Neural progenitor cell (in vitro differentiated cells): ENCODE measurements around the gene ATP7B. TPM values are rescaled to one million over a fixed set of nuclear protein-coding genes. Genes with fewer than 3 reads are reported as not detected.

Experiments used
- DNase-seq: peaks from one replicate; pipeline ENCODE4 v3.0.0-alpha.2; 2016; ENCODE audit warnings: low spot score
- H2AFZ ChIP-seq: fragments of 200-600 bp; sonication (generic); replicated peaks from 2 replicates; pipeline ENCODE4 v1.6.1; 2016; ENCODE audit warnings: antibody characterized with exemption
- H3F3A ChIP-seq: fragments of 200-600 bp; sonication (generic); 2 replicates; pipeline ENCODE4 v1.6.1; 2016; ENCODE audit warnings: antibody characterized with exemption, low read depth
- H3K27ac ChIP-seq: fragments of 200-600 bp; sonication (generic); 2 replicates; pipeline ENCODE4 v1.5.1; 2016; ENCODE audit warnings: mild to moderate bottlenecking
- H3K27me3 ChIP-seq: fragments of 200-600 bp; sonication (generic); 2 replicates; pipeline ENCODE4 v1.6.1; 2016; ENCODE audit warnings: mild to moderate bottlenecking, moderate library complexity
- H3K36me3 ChIP-seq: fragments of 200-600 bp; sonication (generic); 2 replicates; pipeline ENCODE4 v1.5.1; 2016
- H3K4me1 ChIP-seq: fragments of 200-600 bp; sonication (generic); 2 replicates; pipeline ENCODE4 v1.6.1; 2016; ENCODE audit warnings: mixed run types
- H3K4me2 ChIP-seq: fragments of 200-600 bp; sonication (generic); 2 replicates; pipeline ENCODE4 v1.6.1; 2016
- H3K4me3 ChIP-seq: fragments of 200-600 bp; sonication (generic); 2 replicates; pipeline ENCODE4 v1.5.1; 2016
- H3K79me2 ChIP-seq: fragments of 200-600 bp; sonication (generic); 2 replicates; pipeline ENCODE4 v1.6.1; 2016; ENCODE audit warnings: low read depth
- H3K9ac ChIP-seq: fragments of 200-600 bp; sonication (generic); 2 replicates; pipeline ENCODE4 v1.6.1; 2016
- H3K9me3 ChIP-seq: fragments of 200-600 bp; sonication (generic); 2 replicates; pipeline ENCODE4 v1.5.1; 2016; ENCODE audit warnings: low read depth
- H4K20me1 ChIP-seq: fragments of 200-600 bp; sonication (generic); 2 replicates; pipeline ENCODE4 v1.6.1; 2016; ENCODE audit warnings: low read depth
- H3K27ac Mint-ChIP-seq: 3 replicates; pipeline ENCODE4 v1.8.0; 2021; ENCODE audit warnings: mixed read lengths
- H3K27me3 Mint-ChIP-seq: 2 replicates; pipeline ENCODE4 v1.8.0; 2022; ENCODE audit warnings: low read depth, mild to moderate bottlenecking, inconsistent platforms, moderate library complexity, mixed read lengths; ENCODE audit not compliant: insufficient read depth
- H3K36me3 Mint-ChIP-seq: 3 replicates; pipeline ENCODE4 v1.8.0; 2021; ENCODE audit warnings: mixed read lengths
- H3K4me1 Mint-ChIP-seq: 3 replicates; pipeline ENCODE4 v1.8.0; 2021; ENCODE audit warnings: mixed read lengths
- H3K4me3 Mint-ChIP-seq: 3 replicates; pipeline ENCODE4 v1.8.0; 2021; ENCODE audit warnings: mild to moderate bottlenecking, moderate library complexity, mixed read lengths
- H3K9me3 Mint-ChIP-seq: 3 replicates; pipeline ENCODE4 v1.8.0; 2020; ENCODE audit warnings: mixed read lengths
- CTCF ChIP-seq: fragments of 200-600 bp; sonication (generic); IDR thresholded peaks from 2 replicates; pipeline ENCODE4 v1.5.1; 2017; ENCODE audit warnings: antibody characterized with exemption, mild to moderate bottlenecking
- EZH2 ChIP-seq: fragments of 200-600 bp; sonication (generic); IDR thresholded peaks from 2 replicates; pipeline ENCODE4 v1.6.1; 2017; ENCODE audit warnings: antibody characterized with exemption, mild to moderate bottlenecking, moderate library complexity
- EZH2phosphoT487 ChIP-seq: fragments of 200-600 bp; sonication (generic); IDR thresholded peaks from 2 replicates; pipeline ENCODE4 v1.6.1; 2017; ENCODE audit warnings: antibody characterized with exemption
- total RNA-seq: library from RNA; depleted of rRNA; stranded (reverse); fragments of >200 nt; gene quantifications from 2 replicates; pipeline ENCODE4 v1.2.3, GENCODE V29; 2015; ENCODE audit warnings: low replicate concordance

ATP7B gene
- total RNA-seq, 1 donor from 2014 or later = 8.2 TPM

- Histone ChIP-seq H3F3A (no peaks in the 10 kb centered on the region), H3K4me1 (peaks cover 8% of the 10 kb centered on the region), H3K27me3 (peaks cover 20% of the 10 kb centered on the region), H3K9ac (no peak overlapping the region), H3K36me3 (no peaks in the 10 kb centered on the region), H3K4me3 (no peak overlapping the region), H3K4me2 (no peak overlapping the region), H3K27ac (no peak overlapping the region), H4K20me1 (peaks cover 3% of the 10 kb centered on the region), H3K79me2 (no peaks in the 10 kb centered on the region), H3K9me3 (no peaks in the 10 kb centered on the region), H2AFZ (no peak overlapping the region)
- peaks cover 24% of the 10 kb centered on the region for H3K4me1 Mint-ChIP-seq
- H3K27me3 Mint-ChIP-seq = peaks cover 6% of the 10 kb centered on the region
- no peak overlapping the region for H3K4me3 Mint-ChIP-seq
- no peaks in the 10 kb centered on the region for H3K9me3 Mint-ChIP-seq
- no peak overlapping the region for H3K27ac Mint-ChIP-seq
- DNase-seq = no peak
- peaks cover 8% of the 10 kb centered on the region for H3K36me3 Mint-ChIP-seq
- TF ChIP-seq CTCF = no peak
- TF ChIP-seq EZH2phosphoT487 = no peak
- TF ChIP-seq EZH2 = no peak
These were observed 4.6 kb downstream of the ATP7B start for GRCh38 chr13:52006523-52007245.

- Histone ChIP-seq H2AFZ (no peak overlapping the region), H3K4me3 (no peak overlapping the region), H3K9me3 (no peaks in the 10 kb centered on the region), H3K4me1 (peaks cover 8% of the 10 kb centered on the region), H3K27ac (no peak overlapping the region), H3K4me2 (no peak overlapping the region), H3K79me2 (no peaks in the 10 kb centered on the region), H4K20me1 (peaks cover 3% of the 10 kb centered on the region), H3F3A (no peaks in the 10 kb centered on the region), H3K27me3 (peaks cover 17% of the 10 kb centered on the region), H3K9ac (no peak overlapping the region), H3K36me3 (no peaks in the 10 kb centered on the region)
- no peak overlapping the region for H3K27ac Mint-ChIP-seq
- H3K9me3 Mint-ChIP-seq = no peaks in the 10 kb centered on the region
- no peak for DNase-seq
- peaks cover 2% of the 10 kb centered on the region for H3K27me3 Mint-ChIP-seq
- H3K4me1 Mint-ChIP-seq = peaks cover 29% of the 10 kb centered on the region
- TF ChIP-seq EZH2 = no peak
- no peak for TF ChIP-seq CTCF
- TF ChIP-seq EZH2phosphoT487 = no peak
- no peak overlapping the region for H3K4me3 Mint-ChIP-seq
- peaks cover 8% of the 10 kb centered on the region for H3K36me3 Mint-ChIP-seq
These were observed 5.3 kb downstream of the ATP7B start for GRCh38 chr13:52005841-52006522.

GRCh38 chr13:52004511-52005170 lies 6.6 kb downstream of the ATP7B start:
- Mint-ChIP-seq H3K9me3 (no peaks in the 10 kb centered on the region), H3K36me3 (peaks cover 8% of the 10 kb centered on the region), H3K4me3 (no peak overlapping the region), H3K27ac (no peak overlapping the region), H3K4me1 (peaks cover 22% of the 10 kb centered on the region), H3K27me3 (peaks cover 2% of the 10 kb centered on the region)
- no peaks in the 10 kb centered on the region for H4K20me1 ChIP-seq
- H3K4me1 ChIP-seq = no peaks in the 10 kb centered on the region
- H2AFZ ChIP-seq = no peak overlapping the region
- no peak for DNase-seq
- no peaks in the 10 kb centered on the region for H3K79me2 ChIP-seq
- no peaks in the 10 kb centered on the region for H3K9me3 ChIP-seq
- H3K36me3 ChIP-seq = no peaks in the 10 kb centered on the region
- peaks cover 3% of the 10 kb centered on the region for H3K27me3 ChIP-seq
- H3K4me3 ChIP-seq = no peak overlapping the region
- H3K27ac ChIP-seq = no peak overlapping the region
- no peak overlapping the region for H3K9ac ChIP-seq
- TF ChIP-seq CTCF = no peak
- no peak for TF ChIP-seq EZH2phosphoT487
- no peak for TF ChIP-seq EZH2
- H3K4me2 ChIP-seq = no peak overlapping the region
- H3F3A ChIP-seq = no peaks in the 10 kb centered on the region
